ENCODE data around the gene RHOH. TPM values are rescaled to one million over a fixed set of nuclear protein-coding genes. Genes with fewer than 3 reads are reported as not detected.
A peak's percentile ranks its signal among the peaks of the same experiment; 100 is the strongest.

The RHOH gene
- total RNA-seq, 1 experiment from 2014 or later: 74.2 TPM

GRCh38 chr4:40182954-40183353 lies 13.9 kb upstream of the RHOH start:
- Histone ChIP-seq H3K27me3 (replicated peaks; ENCODE audit: insufficient read depth, low read depth, low read length, poor library complexity) (no peaks in the 10 kb centered on the region), H3K27ac (ENCODE audit: low read depth, low read length, poor library complexity, severe bottlenecking) (no peak overlapping the region), H3K4me1 (ENCODE audit: insufficient read depth, low read length, poor library complexity, severe bottlenecking) (peaks cover 47% of the 10 kb centered on the region), H3K4me3 (ENCODE audit: low read depth, low read length, poor library complexity, severe bottlenecking) (no peak overlapping the region), H3K36me3 (ENCODE audit: insufficient read depth, low read length, poor library complexity, severe bottlenecking) (no peaks in the 10 kb centered on the region), H3K9me3 (ENCODE audit: low read depth, low read length, poor library complexity, severe bottlenecking) (no peaks in the 10 kb centered on the region)
- ChIA-PET POLR2A (ENCODE audit: low non-redundant PET) (no interaction called here), CTCF (no interaction called here)
- intact Hi-C loops (cut with micrococcal nuclease; ENCODE audit: unreplicated experiment): no loop called here
- TF ChIP-seq CTCF (conservative IDR thresholded peaks at IDR 0.05; ENCODE audit: low read depth, low read length) (no peak), EZH2 (IDR thresholded peaks at IDR 0.05; ENCODE audit: borderline replicate concordance, low read depth, low read length, poor library complexity, severe bottlenecking) (no peak)
- DNase-seq (ENCODE audit: low spot score): no peak
- no TSS peak for BruUV-seq (replicated peaks)

- H3K4me1 ChIP-seq (ENCODE audit: insufficient read depth, low read length, poor library complexity, severe bottlenecking): peaks cover 38% of the 10 kb centered on the region
- H3K27me3 ChIP-seq (replicated peaks; ENCODE audit: insufficient read depth, low read depth, low read length, poor library complexity): no peaks in the 10 kb centered on the region
- TF ChIP-seq CTCF (conservative IDR thresholded peaks at IDR 0.05; ENCODE audit: low read depth, low read length) (no peak), EZH2 (IDR thresholded peaks at IDR 0.05; ENCODE audit: borderline replicate concordance, low read depth, low read length, poor library complexity, severe bottlenecking) (no peak)
- intact Hi-C loops (cut with micrococcal nuclease; ENCODE audit: unreplicated experiment): no loop called here
- DNase-seq (ENCODE audit: low spot score): no peak
- H3K4me3 ChIP-seq (ENCODE audit: low read depth, low read length, poor library complexity, severe bottlenecking): no peak overlapping the region
- POLR2A ChIA-PET (ENCODE audit: low non-redundant PET): no interaction called here
- H3K9me3 ChIP-seq (ENCODE audit: low read depth, low read length, poor library complexity, severe bottlenecking): no peaks in the 10 kb centered on the region
- H3K27ac ChIP-seq (ENCODE audit: low read depth, low read length, poor library complexity, severe bottlenecking): peak overlapping the region; percentile 65
- H3K36me3 ChIP-seq (ENCODE audit: insufficient read depth, low read length, poor library complexity, severe bottlenecking): no peaks in the 10 kb centered on the region
- CTCF ChIA-PET: no interaction called here
- BruUV-seq (replicated peaks): no TSS peak
Measured at GRCh38 chr4:40183615-40184411, 13.0 kb upstream of the RHOH start.

GRCh38 chr4:40185830-40186664 lies 10.8 kb upstream of the RHOH start:
- H3K27me3 ChIP-seq (replicated peaks; ENCODE audit: insufficient read depth, low read depth, low read length, poor library complexity): no peaks in the 10 kb centered on the region
- peak; percentile 80 for DNase-seq (ENCODE audit: low spot score)
- H3K4me3 ChIP-seq (ENCODE audit: low read depth, low read length, poor library complexity, severe bottlenecking): peak overlapping the region; percentile 8
- H3K4me1 ChIP-seq (ENCODE audit: insufficient read depth, low read length, poor library complexity, severe bottlenecking): peaks cover 46% of the 10 kb centered on the region
- no peaks in the 10 kb centered on the region for H3K36me3 ChIP-seq (ENCODE audit: insufficient read depth, low read length, poor library complexity, severe bottlenecking)
- H3K27ac ChIP-seq (ENCODE audit: low read depth, low read length, poor library complexity, severe bottlenecking): peak overlapping the region; percentile 82
- CTCF ChIA-PET: no interaction called here
- H3K9me3 ChIP-seq (ENCODE audit: low read depth, low read length, poor library complexity, severe bottlenecking): no peaks in the 10 kb centered on the region
- POLR2A ChIA-PET (ENCODE audit: low non-redundant PET): interaction anchor here (0.7 kb wide), 1 partner anchor 547 kb away, joined by 3 read pairs; no protein-coding TSS in a partner anchor
- TF ChIP-seq EZH2 (IDR thresholded peaks at IDR 0.05; ENCODE audit: borderline replicate concordance, low read depth, low read length, poor library complexity, severe bottlenecking) (no peak), CTCF (conservative IDR thresholded peaks at IDR 0.05; ENCODE audit: low read depth, low read length) (no peak)
- no TSS peak for BruUV-seq (replicated peaks)
- intact Hi-C loops (cut with micrococcal nuclease; ENCODE audit: unreplicated experiment): no loop called here

Data from A673 (cell line).